Stimulated activated CD4-positive, alpha-beta T cell treated with anti-CD3 and anti-CD28 coated beads, Interleukin-4, amount 100 ng/mL, for 48 hours (primary cell): ENCODE results near the gene ANO4.
"Not testable (repeated sequence)": the region's sequence is repeated elsewhere in the genome, so short reads cannot be mapped to it uniquely, and the experiment has no call there.

Source experiments
- DNase-seq, 2 donors: peaks; one replicate each; pipeline ENCODE4 v3.0.0-alpha.2; 2020; ENCODE audit warnings: low read depth in 2 of 2

The ANO4 gene

GRCh38 chr12:100989509-100989908 is 194.9 kb downstream of the ANO4 start:
- DNase-seq = not testable (repeated sequence)

- DNase-seq = no peak
These were observed 196.5 kb downstream of the ANO4 start for GRCh38 chr12:100991102-100991501.

GRCh38 chr12:100992194-100992593 is 197.6 kb downstream of the ANO4 start:
- no peak for DNase-seq

- DNase-seq = no peak
These were observed 199.4 kb downstream of the ANO4 start for GRCh38 chr12:100993916-100994450.

GRCh38 chr12:100995201-100995600 is 200.6 kb downstream of the ANO4 start:
- no peak for DNase-seq

- DNase-seq = no peak
These were observed 201.2 kb downstream of the ANO4 start for GRCh38 chr12:100995771-100996170.

GRCh38 chr12:101001669-101002068 is 207.1 kb downstream of the ANO4 start:
- no peak for DNase-seq

- DNase-seq = no peak
These were observed 208.3 kb downstream of the ANO4 start for GRCh38 chr12:101002696-101003419.

- DNase-seq = no peak
These were observed 210.3 kb downstream of the ANO4 start for GRCh38 chr12:101004898-101005297.

GRCh38 chr12:101009274-101009673 is 214.7 kb downstream of the ANO4 start:
- no peak for DNase-seq

GRCh38 chr12:101010896-101011295 is 216.3 kb downstream of the ANO4 start:
- no peak for DNase-seq

GRCh38 chr12:101013993-101014392 is 219.4 kb downstream of the ANO4 start:
- no peak for DNase-seq

GRCh38 chr12:101015044-101015443 is 220.5 kb downstream of the ANO4 start:
- DNase-seq = no peak

- DNase-seq = no peak
These were observed 224.0 kb downstream of the ANO4 start for GRCh38 chr12:101018540-101018939.

GRCh38 chr12:101019201-101019600 is 224.6 kb downstream of the ANO4 start:
- no peak for DNase-seq

- no peak for DNase-seq
These were observed 225.1 kb downstream of the ANO4 start for GRCh38 chr12:101019667-101020066.

- DNase-seq = no peak
These were observed 226.9 kb downstream of the ANO4 start for GRCh38 chr12:101021442-101021841.

GRCh38 chr12:101021911-101022388 is 227.4 kb downstream of the ANO4 start:
- DNase-seq = no peak

- no peak for DNase-seq
These were observed 232.6 kb downstream of the ANO4 start for GRCh38 chr12:101027200-101027599.

- DNase-seq = no peak
These were observed 233.2 kb downstream of the ANO4 start for GRCh38 chr12:101027816-101028215.

- DNase-seq = no peak
These were observed 243.8 kb downstream of the ANO4 start for GRCh38 chr12:101038289-101038871.

GRCh38 chr12:101039848-101040531 is 245.4 kb downstream of the ANO4 start:
- DNase-seq = no peak

- DNase-seq = no peak
These were observed 246.4 kb downstream of the ANO4 start for GRCh38 chr12:101040936-101041335.
